ENCODE results near the gene RNF214.

GRCh38 chr11:117313828-117314768, 81.6 kb downstream of the RNF214 start:
- TF ChIP-seq CTCF (conservative IDR thresholded peaks at IDR 0.05) (no peak), EZH2 (IDR thresholded peaks at IDR 0.05; ENCODE audit: low read depth) (no peak)
